Measurements from ENCODE around the gene EPS8L3. TPM values are rescaled to one million over a fixed set of nuclear protein-coding genes. Genes with fewer than 3 reads are reported as not detected.
"Not testable (repeated sequence)": the region's sequence is repeated elsewhere in the genome, so short reads cannot be mapped to it uniquely, and the experiment has no call there.

EPS8L3 gene
- total RNA-seq, 1 donor from 2014 or later, result not detected

- ATAC-seq, result no peak
Measured at GRCh38 chr1:109704173-109704572, 59.5 kb downstream of the EPS8L3 start.

- ATAC-seq, result not testable (repeated sequence)
Measured at GRCh38 chr1:109702940-109703339, 60.8 kb downstream of the EPS8L3 start.

Other genes starting within 250 kb of the EPS8L3 start
- gene GPR61, start 224.1 kb downstream of the EPS8L3 start, total RNA-seq, result not detected
- 10.5 TPM for gene GNAI3, start 215.3 kb downstream of the EPS8L3 start, total RNA-seq
- not detected for gene GNAT2, start 144.3 kb downstream of the EPS8L3 start, total RNA-seq
- gene AMPD2, start 144.1 kb downstream of the EPS8L3 start, total RNA-seq, result 16.5 TPM
- 27.3 TPM for gene GSTM4, start 107.8 kb downstream of the EPS8L3 start, total RNA-seq
- gene GSTM2, start 95.9 kb downstream of the EPS8L3 start, total RNA-seq, result 17.7 TPM
- gene GSTM1, start 76.1 kb downstream of the EPS8L3 start, total RNA-seq, result not detected
- gene GSTM5, start 51.7 kb downstream of the EPS8L3 start, total RNA-seq, result 0.36 TPM
- 19.4 TPM for gene GSTM3, start 22.9 kb downstream of the EPS8L3 start, total RNA-seq
- 4.6 TPM for gene CSF1, start 146.9 kb upstream of the EPS8L3 start, total RNA-seq
- 54.7 TPM for gene AHCYL1, start 220.8 kb upstream of the EPS8L3 start, total RNA-seq

Measured in esophagus mucosa (tissue), 1 donor.